K562 (cell line): ENCODE measurements around the gene THOP1. TPM values are rescaled to one million over a fixed set of nuclear protein-coding genes. Genes with fewer than 3 reads are reported as not detected.

ENCODE experiments used
- ATAC-seq: fragments of 200-7000 bp; cut with Tn5 transposase; 3 replicates; pipeline ENCODE4 v1.9.1; 2020; ENCODE audit warnings: moderate library complexity
- BruUV-seq: library from RNA; stranded (reverse); fragments of 400-500 nt; replicated peaks from 2 replicates; lab custom pipeline; 2021; lab: Mats Ljungman, UMichigan
- CTCF ChIA-PET: fragments of 300-600 bp; formaldehyde crosslinking; extraction: SDS; loops from one replicate; lab custom pipeline; 2021; ENCODE audit warnings: low intra/inter-chr PET ratio; lab: Yijun Ruan, JAX
- POLR2A ChIA-PET: fragments of 300-600, 350-650 bp; sonication (Branson Sonifier 250); formaldehyde crosslinking; extraction: SDS; loops from one replicate; lab custom pipeline; 2021; ENCODE audit warnings: antibody characterized with exemption, inconsistent platforms; lab: Yijun Ruan, JAX
- DNase-seq, 4 experiments: peaks; one replicate each; pipeline versions ENCODE4 v3.0.0 to v3.0.0-alpha.2; 2011 to 2018; ENCODE audit warnings: low spot score in 3 of 4, mixed read lengths in 3 of 4; ENCODE audit errors: extremely low read depth in 1 of 4
- FAIRE-seq: peaks from 2 replicates; lab custom pipeline; 2011; peaks lifted over from hg19 to GRCh38; lab: Jason Lieb, UNC
- H2AFZ ChIP-seq: 2 replicates; pipeline ENCODE4 v1.6.0; 2011; ENCODE audit warnings: low read depth, low read length, control low read depth, inconsistent platforms
- H3K27ac ChIP-seq: fragments of 200-600 bp; 3 replicates; pipeline ENCODE4 v1.8.0; 2011; ENCODE audit warnings: low read depth, mild to moderate bottlenecking, control low read depth, inconsistent platforms, low read length, moderate library complexity, mixed read lengths; ENCODE audit errors: extremely low read depth
- H3K27me3 ChIP-seq, 2 experiments: fragments of 300-600 bp in 1 of 2; 2 replicates in 1 of 2; 3 replicates in 1 of 2; pipeline versions ENCODE4 v1.6.0 to v1.8.0; 2011; ENCODE audit warnings: inconsistent platforms in 2 of 2, low read length in 2 of 2, mild to moderate bottlenecking in 1 of 2, mixed read lengths in 1 of 2, moderate library complexity in 1 of 2; ENCODE audit not compliant: control insufficient read depth in 2 of 2, insufficient read depth in 2 of 2
- H3K36me3 ChIP-seq: fragments of 300-600 bp; 3 replicates; pipeline ENCODE4 v1.8.0; 2011; ENCODE audit warnings: mild to moderate bottlenecking, low read length, inconsistent platforms; ENCODE audit not compliant: control insufficient read depth, insufficient read depth
- H3K4me1 ChIP-seq, 2 experiments: fragments of 200-600 bp in 1 of 2; replicated peaks in 1 of 2; 2 replicates in 1 of 2; 3 replicates in 1 of 2; pipeline versions ENCODE4 v1.5.1 to v1.8.0; 2011; ENCODE audit warnings: inconsistent platforms in 2 of 2, low read length in 2 of 2, mild to moderate bottlenecking in 1 of 2, mixed read lengths in 1 of 2, moderate library complexity in 1 of 2; ENCODE audit not compliant: control insufficient read depth in 2 of 2, insufficient read depth in 2 of 2
- H3K4me2 ChIP-seq: 2 replicates; pipeline ENCODE4 v1.6.1; 2011; ENCODE audit warnings: low read length, control low read depth, inconsistent platforms, mixed read lengths; ENCODE audit not compliant: insufficient read depth
- H3K4me3 ChIP-seq: fragments of 200-600 bp; sonication (generic), shearing (Covaris generic); 2 replicates; pipeline ENCODE4 v1.5.1; 2016; ENCODE audit warnings: control low read depth, inconsistent platforms
- H3K79me2 ChIP-seq: fragments of 200-600 bp; 3 replicates; pipeline ENCODE4 v1.8.0; 2011; ENCODE audit warnings: low read length, inconsistent platforms; ENCODE audit not compliant: control insufficient read depth, insufficient read depth
- H3K9ac ChIP-seq, 2 experiments: 2 replicates each; pipeline versions ENCODE4 v1.6.0 to v1.6.1; 2011; ENCODE audit warnings: low read depth in 2 of 2, low read length in 2 of 2, control low read depth in 1 of 2, inconsistent platforms in 1 of 2, mild to moderate bottlenecking in 1 of 2, mixed read lengths in 1 of 2; ENCODE audit not compliant: insufficient read depth in 1 of 2
- H3K9me1 ChIP-seq: one replicate; pipeline ENCODE4 v1.6.0; 2011; ENCODE audit warnings: inconsistent platforms, mild to moderate bottlenecking, low read length, moderate library complexity; ENCODE audit not compliant: control insufficient read depth, insufficient read depth
- H3K9me3 ChIP-seq: replicated peaks from 2 replicates; pipeline ENCODE4 v1.5.1; 2011; ENCODE audit warnings: low read depth, low read length, inconsistent platforms; ENCODE audit not compliant: control insufficient read depth, insufficient read depth
- H4K20me1 ChIP-seq: replicated peaks from 2 replicates; pipeline ENCODE4 v1.6.1; 2011; ENCODE audit warnings: low read length, inconsistent platforms, mixed read lengths; ENCODE audit not compliant: control insufficient read depth, insufficient read depth
- BCOR ChIP-seq: fragments of 450-650 bp; IDR thresholded peaks from 2 replicates; pipeline ENCODE4 v1.6.1; 2016
- TAL1 ChIP-seq: fragments of 450-650 bp; IDR thresholded peaks from 2 replicates; pipeline ENCODE4 v1.6.1; 2016; ENCODE audit warnings: mild to moderate bottlenecking
- TCF7 ChIP-seq: sonication (generic); IDR thresholded peaks from 2 replicates; pipeline ENCODE4 v1.6.1; 2016; ENCODE audit warnings: antibody characterized with exemption, borderline replicate concordance
- ZNF146 ChIP-seq: IDR thresholded peaks from one replicate; pipeline ENCODE4 v1.6.1; 2018; ENCODE audit warnings: missing compliant biosample characterization; ENCODE audit not compliant: unreplicated experiment
- WGBS: fragments of 100-300 bp; shearing (Covaris generic); methylation state at CpG from one replicate; pipeline ENCODE4 v1.1.6; 2016; ENCODE audit warnings: low coverage, mixed read lengths; ENCODE audit not compliant: insufficient coverage; ENCODE audit errors: missing lambda C conversion rate; 5-methylcytosine and 5-hydroxymethylcytosine counted together
- in situ Hi-C: fragments of 300-500 bp; cut with MboI; formaldehyde crosslinking; loops from 4 replicates; pipeline ENCODE4 v1.15.0; 2018; ENCODE audit warnings: inconsistent platforms, mixed read lengths
- intact Hi-C: fragments of 100-400 bp; cut with micrococcal nuclease; formaldehyde crosslinking; loops from 2 replicates; pipeline ENCODE4 v1.14.2; 2022
- polyA plus RNA-seq, 8 experiments: library from polyadenylated mRNA; depleted of rRNA in 4 of 8; stranded (reverse) in 5 of 8; unstranded in 3 of 8; fragments of >200 nt; fragmentation: Nextera tagmentation in 2 of 8; fragmentation: Illumina TruSeq in 1 of 8; extraction: Ambion mirVana in 2 of 8; extraction: Trizol in 1 of 8; gene quantifications; 2 replicates each; pipeline versions ENCODE4 v1.2.1 to v1.2.3, GENCODE V29; 2011 to 2014; ENCODE audit warnings: inconsistent platforms in 1 of 8, missing spikeins in 1 of 8
- total RNA-seq, 7 experiments: library from RNA; depleted of rRNA in 6 of 7; stranded (reverse); fragments of >200 nt in 6 of 7; fragmentation: Illumina TruSeq in 2 of 7; extraction: Trizol in 2 of 7; gene quantifications; 2 replicates each; pipeline versions ENCODE4 v1.2.1 to v1.2.3, GENCODE V29; 2011 to 2021; ENCODE audit warnings: low replicate concordance in 1 of 7

THOP1 gene
- total and polyA plus RNA-seq, 9 of the 15 experiments (the other 6 are each of a cell fraction or from before 2014, with no cell fraction given), result 1.3 to 255 (median 96.1) TPM

DNA sequence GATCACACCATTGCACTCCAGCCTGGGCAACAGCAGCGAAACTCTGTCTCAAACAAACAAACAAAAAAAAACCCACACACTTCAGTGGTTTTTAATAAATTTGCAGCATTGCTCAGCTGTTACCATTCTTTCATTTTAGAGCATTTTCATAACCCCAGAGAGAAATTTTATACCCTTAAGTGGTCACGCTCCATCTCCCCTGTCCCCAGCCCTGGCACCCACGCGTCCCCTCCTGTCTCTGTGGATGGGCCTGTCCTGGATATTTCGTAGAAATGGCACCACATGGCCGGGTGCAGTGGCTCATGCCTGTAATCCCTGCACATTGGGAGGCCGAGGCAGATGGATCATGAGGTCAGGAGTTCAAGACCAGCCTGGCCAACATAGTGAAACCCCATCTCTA is 7.8 kb downstream of the THOP1 start:
- Histone ChIP-seq H3K4me1 (peaks cover 0 to 28% of the 10 kb centered on the region in 2 experiments; a peak in 1 of 5 replicates), H4K20me1 (0 out of 2 replicates have a peak, but pooled peaks cover 5% of the 10 kb centered on the region), H3K4me2 (no peak overlapping the region), H3K9me1 (peaks cover 3% of the 10 kb centered on the region), H3K9me3 (no peaks in the 10 kb centered on the region), H2AFZ (no peak overlapping the region)
- BruUV-seq, result no TSS peak
- FAIRE-seq (no peak), ATAC-seq (no peak)
- intact Hi-C loops (no loop called here), in situ Hi-C loops (no loop called here)
- 96% methylated on average over 7 of the region's 7 CpGs for WGBS
- TF ChIP-seq TAL1 (no peak), BCOR (no peak)
- TF ChIP-seq, all 486 proteins: peak for 0
- no peaks in the 10 kb centered on the region for H3K27me3 ChIP-seq
- no peak overlapping the region for H3K4me3 ChIP-seq
- ChIA-PET POLR2A (no interaction called here), CTCF (no interaction called here)
- no peak overlapping the region for H3K9ac ChIP-seq
- no peak for DNase-seq
- peaks cover 88% of the 10 kb centered on the region; the same call in 2 of the 3 replicates for H3K36me3 ChIP-seq
- no peak overlapping the region for H3K27ac ChIP-seq
- H3K79me2 ChIP-seq, result peaks cover 21% of the 10 kb centered on the region

DNA sequence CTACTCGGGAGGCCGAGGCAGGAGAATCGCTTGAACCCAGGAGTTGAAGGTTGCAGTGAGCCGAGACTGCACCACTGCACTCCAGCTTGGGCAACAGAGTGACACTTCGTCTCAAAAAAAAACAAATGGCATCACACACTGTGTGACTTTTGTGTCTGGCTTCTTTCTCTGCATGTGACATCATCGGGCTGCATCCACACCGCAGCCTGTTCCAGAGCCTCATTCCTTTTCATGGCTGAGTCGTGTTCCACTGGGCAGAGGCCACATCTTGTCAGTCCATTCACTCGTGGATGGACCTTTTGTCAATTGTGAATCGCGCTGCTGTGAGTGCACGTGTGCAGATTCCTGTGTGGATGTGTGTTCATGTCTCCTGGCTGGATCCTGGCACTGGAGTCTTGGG is 8.3 kb downstream of the THOP1 start:
- peaks cover 3% of the 10 kb centered on the region for H3K9me1 ChIP-seq
- no TSS peak for BruUV-seq
- DNase-seq (no peak), FAIRE-seq (no peak), ATAC-seq (no peak)
- H3K9ac ChIP-seq, result no peak overlapping the region
- no peak overlapping the region for H3K27ac ChIP-seq
- in situ Hi-C loops (no loop called here), intact Hi-C loops (no loop called here)
- no peak for TF ChIP-seq TCF7
- TF ChIP-seq ZNF146 (CRISPR knock-in tag), result peak; percentile 58
- H3K9me3 ChIP-seq, result no peaks in the 10 kb centered on the region
- no peaks in the 10 kb centered on the region for H3K27me3 ChIP-seq
- WGBS, result 96% methylated on average over 12 of the region's 12 CpGs
- POLR2A ChIA-PET, result no interaction called here
- H3K4me3 ChIP-seq, result no peak overlapping the region
- no peak overlapping the region for H3K4me2 ChIP-seq
- CTCF ChIA-PET, result no interaction called here
- H3K4me1 ChIP-seq, result peaks cover 0 to 32% of the 10 kb centered on the region in 2 experiments; a peak in 2 of 5 replicates
- H4K20me1 ChIP-seq, result 0 out of 2 replicates have a peak, but pooled peaks cover 5% of the 10 kb centered on the region
- peaks cover 89% of the 10 kb centered on the region; the same call in 2 of the 3 replicates for H3K36me3 ChIP-seq
- H2AFZ ChIP-seq, result no peak overlapping the region
- peaks cover 17% of the 10 kb centered on the region for H3K79me2 ChIP-seq
